OCI-LY7 (cell line): ENCODE data around the gene HAPLN3. TPM values are rescaled to one million over a fixed set of nuclear protein-coding genes. Genes with fewer than 3 reads are reported as not detected.

Source experiments
- BruUV-seq: library from RNA; stranded (reverse); fragments of 400-500 nt; replicated peaks from 2 replicates; lab custom pipeline; 2021; lab: Mats Ljungman, UMichigan
- CTCF ChIA-PET: fragments of 300-600 bp; sonication (Branson Sonifier 250); formaldehyde crosslinking; loops from one replicate; lab custom pipeline; 2022; ENCODE audit warnings: antibody characterized with exemption; ENCODE audit not compliant: unreplicated experiment; lab: Charles Lee
- POLR2A ChIA-PET: fragments of 300-600 bp; sonication (Branson Sonifier 250); formaldehyde crosslinking; loops from one replicate; lab custom pipeline; 2022; ENCODE audit warnings: antibody characterized with exemption; lab: Charles Lee
- DNase-seq: peaks from one replicate; pipeline ENCODE4 v3.0.0-alpha.2; 2015; ENCODE audit warnings: low spot score
- H2AFZ ChIP-seq: fragments of 200-600 bp; sonication (generic), shearing (Covaris generic); 2 replicates; pipeline ENCODE4 v1.6.1; 2014; ENCODE audit warnings: mild to moderate bottlenecking, antibody characterized with exemption, low read length, moderate library complexity
- H3K27ac ChIP-seq: fragments of 200-600 bp; sonication (generic); 2 replicates; pipeline ENCODE4 v1.5.1; 2014; ENCODE audit warnings: mixed run types, low read depth, mild to moderate bottlenecking, moderate library complexity, low read length, inconsistent platforms; ENCODE audit not compliant: poor library complexity, severe bottlenecking
- H3K36me3 ChIP-seq: fragments of 200-600 bp; sonication (generic); 2 replicates; pipeline ENCODE4 v1.6.1; 2014; ENCODE audit warnings: mild to moderate bottlenecking, antibody characterized with exemption, low read length, moderate library complexity, mixed read lengths; ENCODE audit not compliant: insufficient read depth
- H3K4me1 ChIP-seq: fragments of 200-600 bp; sonication (generic); 2 replicates; pipeline ENCODE4 v1.5.1; 2014; ENCODE audit warnings: mild to moderate bottlenecking, low read length; ENCODE audit not compliant: insufficient read depth, poor library complexity, severe bottlenecking
- H3K4me2 ChIP-seq: fragments of 200-600 bp; sonication (generic); 2 replicates; pipeline ENCODE4 v1.6.1; 2014; ENCODE audit warnings: mild to moderate bottlenecking, low read length
- H3K4me3 ChIP-seq: fragments of 200-600 bp; sonication (generic); 2 replicates; pipeline ENCODE4 v1.5.1; 2014; ENCODE audit warnings: mild to moderate bottlenecking, low read depth, low read length; ENCODE audit not compliant: poor library complexity, severe bottlenecking
- H3K79me2 ChIP-seq: fragments of 200-600 bp; sonication (generic); 2 replicates; pipeline ENCODE4 v1.6.1; 2016; ENCODE audit warnings: low read depth, mild to moderate bottlenecking, low read length, moderate library complexity, mixed read lengths; ENCODE audit not compliant: insufficient read depth
- H3K9me2 ChIP-seq: fragments of 200-600 bp; sonication (generic); 2 replicates; pipeline ENCODE4 v1.6.1; 2016; ENCODE audit warnings: mild to moderate bottlenecking, low read length, mixed read lengths; ENCODE audit not compliant: insufficient read depth
- H3K9me3 ChIP-seq: fragments of 200-600 bp; sonication (generic); 2 replicates; pipeline ENCODE4 v1.6.1; 2014; ENCODE audit warnings: mild to moderate bottlenecking, mixed run types, low read length, mixed read lengths
- H4K20me1 ChIP-seq: fragments of 200-600 bp; sonication (generic); 2 replicates; pipeline ENCODE4 v1.6.1; 2014; ENCODE audit warnings: mild to moderate bottlenecking, antibody characterized with exemption, low read length, moderate library complexity, mixed read lengths; ENCODE audit not compliant: insufficient read depth
- CTCF ChIP-seq: fragments of 200-600 bp; sonication (generic); conservative IDR thresholded peaks from 2 replicates; pipeline ENCODE4 v1.5.1; 2014; ENCODE audit warnings: mild to moderate bottlenecking, antibody characterized with exemption, low read length, moderate library complexity, mixed read lengths
- EZH2phosphoT487 ChIP-seq: fragments of 200-600 bp; sonication (generic); IDR thresholded peaks from 2 replicates; pipeline ENCODE4 v1.6.1; 2018; ENCODE audit warnings: low read depth, borderline replicate concordance, mild to moderate bottlenecking, mixed run types, antibody characterized with exemption, low read length, moderate library complexity, mixed read lengths
- intact Hi-C: fragments of 100-400 bp; cut with micrococcal nuclease; formaldehyde crosslinking; loops from one replicate; pipeline ENCODE4 v1.10.0; 2022; ENCODE audit not compliant: unreplicated experiment
- total RNA-seq, 2 experiments: library from RNA; depleted of rRNA in 1 of 2; stranded (reverse); fragments of >200 nt in 1 of 2; shearing (Covaris generic) in 1 of 2; gene quantifications; 2 replicates each; pipeline ENCODE4 v1.2.3, GENCODE V29; 2014 to 2022

The HAPLN3 gene
- total RNA-seq, 2 experiments from 2014 or later = 0.93 to 0.98 TPM

- Histone ChIP-seq H4K20me1 (no peaks in the 10 kb centered on the region), H2AFZ (no peak overlapping the region), H3K4me1 (peaks cover 3% of the 10 kb centered on the region), H3K79me2 (no peaks in the 10 kb centered on the region), H3K9me2 (no peaks in the 10 kb centered on the region), H3K4me2 (no peak overlapping the region), H3K4me3 (no peak overlapping the region), H3K9me3 (no peaks in the 10 kb centered on the region), H3K36me3 (no peaks in the 10 kb centered on the region), H3K27ac (no peak overlapping the region)
- no peak for TF ChIP-seq EZH2phosphoT487
- no peak for TF ChIP-seq CTCF
- CTCF ChIA-PET = no interaction called here
- intact Hi-C loops = no loop called here
- POLR2A ChIA-PET = interaction anchor here (0.7 kb wide), 1 partner anchor 16 kb away, joined by 5 read pairs; no protein-coding TSS in a partner anchor
- BruUV-seq = no TSS peak
- DNase-seq = no peak
Measured at GRCh38 chr15:88898736-88899135, 3.4 kb upstream of the HAPLN3 start.

- H3K79me2 ChIP-seq = no peaks in the 10 kb centered on the region
- H3K4me1 ChIP-seq = peaks cover 3% of the 10 kb centered on the region
- H3K9me3 ChIP-seq = no peaks in the 10 kb centered on the region
- no peak overlapping the region for H3K27ac ChIP-seq
- TF ChIP-seq EZH2phosphoT487 (no peak), CTCF (peak; percentile 60)
- CTCF ChIA-PET = no interaction called here
- no peaks in the 10 kb centered on the region for H3K36me3 ChIP-seq
- intact Hi-C loops = no loop called here
- H3K4me2 ChIP-seq = no peak overlapping the region
- no peaks in the 10 kb centered on the region for H3K9me2 ChIP-seq
- no TSS peak for BruUV-seq
- H4K20me1 ChIP-seq = no peaks in the 10 kb centered on the region
- no peak overlapping the region for H2AFZ ChIP-seq
- no peak overlapping the region for H3K4me3 ChIP-seq
- POLR2A ChIA-PET = no interaction called here
- DNase-seq = peak; percentile 31
Measured at GRCh38 chr15:88897456-88898194, 2.3 kb upstream of the HAPLN3 start.

GRCh38 chr15:88897142-88897455 is 1.8 kb upstream of the HAPLN3 start:
- no peak overlapping the region for H2AFZ ChIP-seq
- no peak overlapping the region for H3K27ac ChIP-seq
- ChIA-PET POLR2A (no interaction called here), CTCF (no interaction called here)
- no peaks in the 10 kb centered on the region for H3K9me2 ChIP-seq
- H3K9me3 ChIP-seq = no peaks in the 10 kb centered on the region
- H3K4me2 ChIP-seq = no peak overlapping the region
- peaks cover 3% of the 10 kb centered on the region for H3K4me1 ChIP-seq
- H3K79me2 ChIP-seq = no peaks in the 10 kb centered on the region
- intact Hi-C loops = no loop called here
- no peaks in the 10 kb centered on the region for H3K36me3 ChIP-seq
- TF ChIP-seq CTCF (no peak), EZH2phosphoT487 (no peak)
- BruUV-seq = no TSS peak
- no peak for DNase-seq
- no peak overlapping the region for H3K4me3 ChIP-seq
- H4K20me1 ChIP-seq = no peaks in the 10 kb centered on the region
